Measurements from ENCODE around the gene SULT4A1. TPM values are rescaled to one million over a fixed set of nuclear protein-coding genes. Genes with fewer than 3 reads are reported as not detected.

Gene SULT4A1
- total and polyA plus RNA-seq, 10 of the 15 experiments (the other 5 are each of a cell fraction or from before 2014, with no cell fraction given) = not detected

DNA sequence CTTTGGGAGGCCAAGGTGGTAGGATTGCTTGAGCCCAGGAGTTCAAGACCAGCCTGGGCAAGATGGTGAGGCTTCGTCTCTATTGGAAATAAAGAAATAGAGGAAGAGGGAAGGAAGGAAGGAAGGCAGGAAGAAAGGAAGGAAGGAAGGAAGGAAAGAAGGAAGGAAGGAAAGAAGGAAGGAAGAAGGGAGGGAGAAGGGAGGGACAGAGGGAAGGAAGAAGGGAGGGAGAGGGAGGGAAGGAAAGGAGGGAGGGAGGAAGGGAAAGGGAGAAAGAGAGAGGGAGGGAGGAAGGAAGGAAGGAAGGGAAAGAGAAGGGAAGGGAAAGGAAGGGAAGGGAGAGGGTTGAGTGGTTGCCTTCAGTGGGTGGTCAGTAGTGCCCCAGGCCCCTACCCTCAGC is 47.4 kb upstream of the SULT4A1 start:
- ChIA-PET RAD21 (ENCODE audit: unreplicated experiment) (no interaction called here), SMC1A (ENCODE audit: uncharacterized antibody, unreplicated experiment) (no interaction called here), CTCF (no interaction called here), POLR2A (no interaction called here)
- Histone ChIP-seq H3K4me3 (no peak overlapping the region), H3K36me3 (ENCODE audit: control insufficient read depth in 2 of 2, insufficient read depth in 2 of 2, low read length in 1 of 2) (no peaks in the 10 kb centered on the region), H3K4me2 (ENCODE audit: control insufficient read depth, insufficient read depth) (no peak overlapping the region), H3K9ac (ENCODE audit: control insufficient read depth, insufficient read depth, low read length) (no peak overlapping the region), H2AFZ (ENCODE audit: control insufficient read depth, low read depth, low read length) (no peak overlapping the region), H3K4me1 (ENCODE audit: control insufficient read depth, insufficient read depth, low read length) (no peaks in the 10 kb centered on the region), H3K27ac (ENCODE audit: control insufficient read depth, insufficient read depth) (no peak overlapping the region), H4K20me1 (ENCODE audit: control insufficient read depth, insufficient read depth) (no peaks in the 10 kb centered on the region), H3K27me3 (replicated peaks in 1 of 2; ENCODE audit: control insufficient read depth in 2 of 2, insufficient read depth in 2 of 2, low read length in 1 of 2) (peaks cover 0 to 7% of the 10 kb centered on the region in 2 experiments; a peak in 3 of 4 replicates), H3K9me3 (replicated peaks; ENCODE audit: control insufficient read depth, insufficient read depth, low read length) (no peaks in the 10 kb centered on the region), H3K79me2 (ENCODE audit: control insufficient read depth, insufficient read depth, low read length) (no peaks in the 10 kb centered on the region)
- intact Hi-C loops (cut with micrococcal nuclease; ENCODE audit: unreplicated experiment) (no loop called here), in situ Hi-C loops (cut with MboI) (no loop called here)
- no peak for DNase-seq (ENCODE audit: low read depth, low spot score)
- ATAC-seq = no peak
- TF ChIP-seq, protein P1, sequence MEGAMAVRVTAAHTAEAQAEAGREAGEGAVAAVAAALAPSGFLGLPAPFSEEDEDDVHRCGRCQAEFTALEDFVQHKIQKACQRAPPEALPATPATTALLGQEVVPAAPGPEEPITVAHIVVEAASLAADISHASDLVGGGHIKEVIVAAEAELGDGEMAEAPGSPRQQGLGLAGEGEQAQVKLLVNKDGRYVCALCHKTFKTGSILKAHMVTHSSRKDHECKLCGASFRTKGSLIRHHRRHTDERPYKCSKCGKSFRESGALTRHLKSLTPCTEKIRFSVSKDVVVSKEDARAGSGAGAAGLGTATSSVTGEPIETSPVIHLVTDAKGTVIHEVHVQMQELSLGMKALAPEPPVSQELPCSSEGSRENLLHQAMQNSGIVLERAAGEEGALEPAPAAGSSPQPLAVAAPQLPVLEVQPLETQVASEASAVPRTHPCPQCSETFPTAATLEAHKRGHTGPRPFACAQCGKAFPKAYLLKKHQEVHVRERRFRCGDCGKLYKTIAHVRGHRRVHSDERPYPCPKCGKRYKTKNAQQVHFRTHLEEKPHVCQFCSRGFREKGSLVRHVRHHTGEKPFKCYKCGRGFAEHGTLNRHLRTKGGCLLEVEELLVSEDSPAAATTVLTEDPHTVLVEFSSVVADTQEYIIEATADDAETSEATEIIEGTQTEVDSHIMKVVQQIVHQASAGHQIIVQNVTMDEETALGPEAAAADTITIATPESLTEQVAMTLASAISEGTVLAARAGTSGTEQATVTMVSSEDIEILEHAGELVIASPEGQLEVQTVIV (IDR thresholded peaks at IDR 0.05; ENCODE audit: borderline replicate concordance, partially characterized antibody) = no peak
- TF ChIP-seq PAX8 (IDR thresholded peaks at IDR 0.05) = no peak
- no peak for TF ChIP-seq BRCA1 (IDR thresholded peaks at IDR 0.05; ENCODE audit: low read depth, low read length)
- TF ChIP-seq SIX5 (IDR thresholded peaks at IDR 0.05; ENCODE audit: low read depth, low read length, severe bottlenecking) = no peak
- TF ChIP-seq, protein P2, sequence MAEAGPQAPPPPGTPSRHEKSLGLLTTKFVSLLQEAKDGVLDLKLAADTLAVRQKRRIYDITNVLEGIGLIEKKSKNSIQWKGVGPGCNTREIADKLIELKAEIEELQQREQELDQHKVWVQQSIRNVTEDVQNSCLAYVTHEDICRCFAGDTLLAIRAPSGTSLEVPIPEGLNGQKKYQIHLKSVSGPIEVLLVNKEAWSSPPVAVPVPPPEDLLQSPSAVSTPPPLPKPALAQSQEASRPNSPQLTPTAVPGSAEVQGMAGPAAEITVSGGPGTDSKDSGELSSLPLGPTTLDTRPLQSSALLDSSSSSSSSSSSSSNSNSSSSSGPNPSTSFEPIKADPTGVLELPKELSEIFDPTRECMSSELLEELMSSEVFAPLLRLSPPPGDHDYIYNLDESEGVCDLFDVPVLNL (IDR thresholded peaks at IDR 0.05; ENCODE audit: low read depth, low read length) = no peak
- no peak for TF ChIP-seq EED (IDR thresholded peaks at IDR 0.05; ENCODE audit: low read depth)
- TF ChIP-seq SREBF2 (IDR thresholded peaks at IDR 0.05; ENCODE audit: low read length) = no peak
- TF ChIP-seq YY1 (IDR thresholded peaks at IDR 0.05; ENCODE audit: low read depth, low read length) = no peak
- no peak for TF ChIP-seq ATF7 (IDR thresholded peaks at IDR 0.05; ENCODE audit: low read depth)
- no peak for TF ChIP-seq CREB1 (IDR thresholded peaks at IDR 0.05; ENCODE audit: low read depth)
- TF ChIP-seq, protein P3, sequence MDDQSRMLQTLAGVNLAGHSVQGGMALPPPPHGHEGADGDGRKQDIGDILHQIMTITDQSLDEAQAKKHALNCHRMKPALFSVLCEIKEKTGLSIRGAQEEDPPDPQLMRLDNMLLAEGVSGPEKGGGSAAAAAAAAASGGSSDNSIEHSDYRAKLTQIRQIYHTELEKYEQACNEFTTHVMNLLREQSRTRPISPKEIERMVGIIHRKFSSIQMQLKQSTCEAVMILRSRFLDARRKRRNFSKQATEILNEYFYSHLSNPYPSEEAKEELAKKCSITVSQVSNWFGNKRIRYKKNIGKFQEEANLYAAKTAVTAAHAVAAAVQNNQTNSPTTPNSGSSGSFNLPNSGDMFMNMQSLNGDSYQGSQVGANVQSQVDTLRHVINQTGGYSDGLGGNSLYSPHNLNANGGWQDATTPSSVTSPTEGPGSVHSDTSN (IDR thresholded peaks at IDR 0.05; ENCODE audit: insufficient replicate concordance, low read depth, low read length) = no peak
- TF ChIP-seq, protein P4, sequence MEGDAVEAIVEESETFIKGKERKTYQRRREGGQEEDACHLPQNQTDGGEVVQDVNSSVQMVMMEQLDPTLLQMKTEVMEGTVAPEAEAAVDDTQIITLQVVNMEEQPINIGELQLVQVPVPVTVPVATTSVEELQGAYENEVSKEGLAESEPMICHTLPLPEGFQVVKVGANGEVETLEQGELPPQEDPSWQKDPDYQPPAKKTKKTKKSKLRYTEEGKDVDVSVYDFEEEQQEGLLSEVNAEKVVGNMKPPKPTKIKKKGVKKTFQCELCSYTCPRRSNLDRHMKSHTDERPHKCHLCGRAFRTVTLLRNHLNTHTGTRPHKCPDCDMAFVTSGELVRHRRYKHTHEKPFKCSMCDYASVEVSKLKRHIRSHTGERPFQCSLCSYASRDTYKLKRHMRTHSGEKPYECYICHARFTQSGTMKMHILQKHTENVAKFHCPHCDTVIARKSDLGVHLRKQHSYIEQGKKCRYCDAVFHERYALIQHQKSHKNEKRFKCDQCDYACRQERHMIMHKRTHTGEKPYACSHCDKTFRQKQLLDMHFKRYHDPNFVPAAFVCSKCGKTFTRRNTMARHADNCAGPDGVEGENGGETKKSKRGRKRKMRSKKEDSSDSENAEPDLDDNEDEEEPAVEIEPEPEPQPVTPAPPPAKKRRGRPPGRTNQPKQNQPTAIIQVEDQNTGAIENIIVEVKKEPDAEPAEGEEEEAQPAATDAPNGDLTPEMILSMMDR (IDR thresholded peaks at IDR 0.05 in 2 of 3, conservative IDR thresholded peaks at IDR 0.05 in 1 of 3; ENCODE audit: control insufficient read depth in 2 of 3, extremely low read depth in 1 of 3, insufficient read depth in 1 of 3, low read depth in 3 of 3, low read length in 3 of 3) = no peak
- no peak for TF ChIP-seq IKZF2 (IDR thresholded peaks at IDR 0.05)
- no TSS peak for BruUV-seq (replicated peaks)
- no peak for FAIRE-seq
- 47% methylated on average over 1 of the region's 1 CpG for WGBS (ENCODE audit: insufficient coverage, insufficient replicate concordance, low lambda C conversion rate, missing lambda C conversion rate)

All from GM12878 (cell line).